Panc1 (cell line): ENCODE results near the gene ADAR. TPM values are rescaled to one million over a fixed set of nuclear protein-coding genes. Genes with fewer than 3 reads are reported as not detected.

Experiments used
- ATAC-seq: fragments of 200-7000 bp; cut with Tn5 transposase; 2 replicates; pipeline ENCODE4 v1.9.1; 2020; ENCODE audit warnings: mild to moderate bottlenecking, moderate library complexity
- BruUV-seq: library from RNA; stranded (reverse); fragments of 400-500 nt; replicated peaks from 2 replicates; lab custom pipeline; 2021; lab: Mats Ljungman, UMichigan
- CTCF ChIA-PET: fragments of 300-600 bp; sonication (Branson Sonifier 250); formaldehyde crosslinking; loops from one replicate; lab custom pipeline; 2022; ENCODE audit warnings: antibody characterized with exemption; lab: Charles Lee
- POLR2A ChIA-PET: fragments of 300-600 bp; sonication (Branson Sonifier 250); formaldehyde crosslinking; loops from one replicate; lab custom pipeline; 2022; ENCODE audit warnings: antibody characterized with exemption; lab: Charles Lee
- DNase-seq: peaks from one replicate; pipeline ENCODE4 v3.0.0-alpha.2; 2010; ENCODE audit warnings: low read depth, low spot score
- H3K27ac ChIP-seq: 2 replicates; pipeline ENCODE4 v1.5.1; 2011; ENCODE audit warnings: mild to moderate bottlenecking, low read length, inconsistent platforms
- H3K27me3 ChIP-seq: fragments of 200-500 bp; sonication (Bioruptor generic); 2 replicates; pipeline ENCODE4 v1.6.0; 2014; ENCODE audit warnings: low read length, inconsistent platforms; ENCODE audit not compliant: control insufficient read depth, insufficient read depth
- H3K36me3 ChIP-seq: fragments of 200-500 bp; sonication (Bioruptor generic); 2 replicates; pipeline ENCODE4 v1.5.1; 2014; ENCODE audit warnings: inconsistent platforms, mild to moderate bottlenecking, low read length, moderate library complexity; ENCODE audit not compliant: control insufficient read depth, insufficient read depth
- H3K4me1 ChIP-seq: 2 replicates; pipeline ENCODE4 v1.5.1; 2011; ENCODE audit warnings: inconsistent platforms, mild to moderate bottlenecking, low read length, moderate library complexity; ENCODE audit not compliant: control insufficient read depth, insufficient read depth
- H3K4me3 ChIP-seq, 2 experiments: 2 replicates each; pipeline ENCODE4 v1.5.1; 2011 to 2012; ENCODE audit warnings: low read depth in 2 of 2, low read length in 2 of 2, mild to moderate bottlenecking in 2 of 2, inconsistent platforms in 1 of 2, moderate library complexity in 1 of 2
- H3K9me3 ChIP-seq: fragments of 200-500 bp; sonication (Bioruptor generic); 2 replicates; pipeline ENCODE4 v1.5.1; 2014; ENCODE audit warnings: low read depth, mild to moderate bottlenecking, inconsistent platforms, low read length, moderate library complexity; ENCODE audit not compliant: control insufficient read depth, insufficient read depth
- POLR2AphosphoS5 ChIP-seq: IDR thresholded peaks from 2 replicates; pipeline ENCODE4 v1.6.1; 2012; ENCODE audit warnings: mild to moderate bottlenecking, low read depth, low read length, moderate library complexity
- SIN3A ChIP-seq: IDR thresholded peaks from 2 replicates; pipeline ENCODE4 v1.6.1; 2012; ENCODE audit warnings: low read depth, mild to moderate bottlenecking, low read length, moderate library complexity, borderline replicate concordance; ENCODE audit not compliant: insufficient read depth
- TCF7L2 ChIP-seq: IDR thresholded peaks from 2 replicates; pipeline ENCODE4 v1.6.1; 2011; ENCODE audit warnings: mild to moderate bottlenecking, low read depth, low read length, inconsistent platforms
- in situ Hi-C: cut with HindIII; loops from 2 replicates; pipeline ENCODE4 v1.10.0; 2016; ENCODE audit warnings: low sequenced_read_pairs, low pct_unique_long_range_greater_than_20kb
- intact Hi-C: fragments of 100-400 bp; cut with micrococcal nuclease; formaldehyde crosslinking; loops from one replicate; pipeline ENCODE4 v1.10.0; 2022; ENCODE audit not compliant: unreplicated experiment
- total RNA-seq: library from RNA; stranded (reverse); gene quantifications from one replicate; pipeline ENCODE4 v1.2.1, GENCODE V29; 2021; ENCODE audit not compliant: unreplicated experiment
- TF ChIP-seq, protein P1 (sequence below): fragments of 450-650 bp; IDR thresholded peaks from 2 replicates; pipeline ENCODE4 v1.5.1; 2017; ENCODE audit warnings: mild to moderate bottlenecking
- TF ChIP-seq, protein P2 (sequence below), 2 experiments: IDR thresholded peaks; 2 replicates each; pipeline ENCODE4 v1.6.1; 2011 to 2012; ENCODE audit warnings: low read depth in 2 of 2, control low read depth in 1 of 2, low read length in 1 of 2, mild to moderate bottlenecking in 1 of 2, moderate library complexity in 1 of 2; ENCODE audit not compliant: insufficient read depth in 1 of 2

ADAR gene
- total RNA-seq, 1 experiment from 2014 or later, result 136 TPM

DNA sequence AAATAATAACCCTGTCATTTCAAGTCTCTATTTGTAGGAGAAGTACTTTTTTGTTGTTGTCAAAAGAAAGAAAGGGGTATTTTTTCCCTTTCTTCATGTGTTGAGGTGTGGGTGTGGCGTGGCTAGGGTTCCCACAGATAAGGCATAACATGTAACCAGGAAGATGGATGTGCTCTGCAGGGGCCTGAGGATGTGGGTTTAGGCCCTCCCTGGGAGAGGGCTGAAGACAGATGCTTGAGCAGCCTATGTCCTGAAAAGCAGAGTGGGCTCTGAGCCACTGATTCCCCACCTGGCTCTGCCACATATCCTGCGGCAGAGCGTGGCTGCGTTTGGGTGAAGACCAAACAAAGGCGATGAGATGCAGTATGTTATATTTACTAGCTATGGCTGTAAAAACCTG is 13.9 kb upstream of the ADAR start:
- no peaks in the 10 kb centered on the region for H3K9me3 ChIP-seq
- in situ Hi-C loops (no loop called here), intact Hi-C loops (no loop called here)
- ChIA-PET CTCF (no interaction called here), POLR2A (no interaction called here)
- ATAC-seq (no peak), DNase-seq (no peak)
- BruUV-seq, result no TSS peak
- TF ChIP-seq, protein P1, sequence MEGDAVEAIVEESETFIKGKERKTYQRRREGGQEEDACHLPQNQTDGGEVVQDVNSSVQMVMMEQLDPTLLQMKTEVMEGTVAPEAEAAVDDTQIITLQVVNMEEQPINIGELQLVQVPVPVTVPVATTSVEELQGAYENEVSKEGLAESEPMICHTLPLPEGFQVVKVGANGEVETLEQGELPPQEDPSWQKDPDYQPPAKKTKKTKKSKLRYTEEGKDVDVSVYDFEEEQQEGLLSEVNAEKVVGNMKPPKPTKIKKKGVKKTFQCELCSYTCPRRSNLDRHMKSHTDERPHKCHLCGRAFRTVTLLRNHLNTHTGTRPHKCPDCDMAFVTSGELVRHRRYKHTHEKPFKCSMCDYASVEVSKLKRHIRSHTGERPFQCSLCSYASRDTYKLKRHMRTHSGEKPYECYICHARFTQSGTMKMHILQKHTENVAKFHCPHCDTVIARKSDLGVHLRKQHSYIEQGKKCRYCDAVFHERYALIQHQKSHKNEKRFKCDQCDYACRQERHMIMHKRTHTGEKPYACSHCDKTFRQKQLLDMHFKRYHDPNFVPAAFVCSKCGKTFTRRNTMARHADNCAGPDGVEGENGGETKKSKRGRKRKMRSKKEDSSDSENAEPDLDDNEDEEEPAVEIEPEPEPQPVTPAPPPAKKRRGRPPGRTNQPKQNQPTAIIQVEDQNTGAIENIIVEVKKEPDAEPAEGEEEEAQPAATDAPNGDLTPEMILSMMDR, result no peak
- TF ChIP-seq TCF7L2 (no peak), SIN3A (no peak), POLR2AphosphoS5 (no peak)
- TF ChIP-seq, protein P2, sequence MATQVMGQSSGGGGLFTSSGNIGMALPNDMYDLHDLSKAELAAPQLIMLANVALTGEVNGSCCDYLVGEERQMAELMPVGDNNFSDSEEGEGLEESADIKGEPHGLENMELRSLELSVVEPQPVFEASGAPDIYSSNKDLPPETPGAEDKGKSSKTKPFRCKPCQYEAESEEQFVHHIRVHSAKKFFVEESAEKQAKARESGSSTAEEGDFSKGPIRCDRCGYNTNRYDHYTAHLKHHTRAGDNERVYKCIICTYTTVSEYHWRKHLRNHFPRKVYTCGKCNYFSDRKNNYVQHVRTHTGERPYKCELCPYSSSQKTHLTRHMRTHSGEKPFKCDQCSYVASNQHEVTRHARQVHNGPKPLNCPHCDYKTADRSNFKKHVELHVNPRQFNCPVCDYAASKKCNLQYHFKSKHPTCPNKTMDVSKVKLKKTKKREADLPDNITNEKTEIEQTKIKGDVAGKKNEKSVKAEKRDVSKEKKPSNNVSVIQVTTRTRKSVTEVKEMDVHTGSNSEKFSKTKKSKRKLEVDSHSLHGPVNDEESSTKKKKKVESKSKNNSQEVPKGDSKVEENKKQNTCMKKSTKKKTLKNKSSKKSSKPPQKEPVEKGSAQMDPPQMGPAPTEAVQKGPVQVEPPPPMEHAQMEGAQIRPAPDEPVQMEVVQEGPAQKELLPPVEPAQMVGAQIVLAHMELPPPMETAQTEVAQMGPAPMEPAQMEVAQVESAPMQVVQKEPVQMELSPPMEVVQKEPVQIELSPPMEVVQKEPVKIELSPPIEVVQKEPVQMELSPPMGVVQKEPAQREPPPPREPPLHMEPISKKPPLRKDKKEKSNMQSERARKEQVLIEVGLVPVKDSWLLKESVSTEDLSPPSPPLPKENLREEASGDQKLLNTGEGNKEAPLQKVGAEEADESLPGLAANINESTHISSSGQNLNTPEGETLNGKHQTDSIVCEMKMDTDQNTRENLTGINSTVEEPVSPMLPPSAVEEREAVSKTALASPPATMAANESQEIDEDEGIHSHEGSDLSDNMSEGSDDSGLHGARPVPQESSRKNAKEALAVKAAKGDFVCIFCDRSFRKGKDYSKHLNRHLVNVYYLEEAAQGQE (IDR thresholded peaks at IDR 0.05; ENCODE audit: insufficient read depth in 1 of 2, low read depth in 2 of 2, low read length in 1 of 2), result no peak
- no peak overlapping the region for H3K27ac ChIP-seq
- H3K4me3 ChIP-seq, result no peak overlapping the region
- H3K4me1 ChIP-seq, result peaks cover 10% of the 10 kb centered on the region; the same call in 1 of the 2 replicates
- H3K36me3 ChIP-seq, result peaks cover 5% of the 10 kb centered on the region
- H3K27me3 ChIP-seq, result no peaks in the 10 kb centered on the region

DNA sequence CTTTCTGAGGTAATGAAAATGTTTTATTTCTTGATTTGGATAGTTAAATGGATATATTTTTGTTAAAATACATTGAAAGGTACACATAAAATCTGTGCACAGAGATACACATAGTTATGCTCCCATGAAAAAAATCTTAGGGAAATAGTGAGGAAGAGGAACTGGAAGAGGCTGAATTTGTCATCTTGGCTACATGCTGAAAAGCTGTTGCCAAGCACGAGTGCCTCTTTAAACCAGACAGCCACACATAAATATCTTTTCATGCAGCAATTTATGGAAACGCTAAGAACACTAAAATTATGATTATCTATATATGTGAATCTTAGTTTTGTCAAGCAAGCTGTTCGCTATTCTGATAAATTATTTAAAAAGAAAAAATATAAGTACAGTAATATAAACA is 12.8 kb upstream of the ADAR start:
- BruUV-seq, result no TSS peak
- CTCF ChIA-PET, result no interaction called here
- DNase-seq (no peak), ATAC-seq (no peak)
- Histone ChIP-seq H3K9me3 (no peaks in the 10 kb centered on the region), H3K27ac (no peak overlapping the region), H3K36me3 (peaks cover 5% of the 10 kb centered on the region), H3K4me1 (peaks cover 4% of the 10 kb centered on the region; the same call in 1 of the 2 replicates), H3K4me3 (no peak overlapping the region), H3K27me3 (no peaks in the 10 kb centered on the region)
- TF ChIP-seq, protein P1, result no peak
- TF ChIP-seq SIN3A, result no peak
- TF ChIP-seq TCF7L2, result no peak
- TF ChIP-seq POLR2AphosphoS5, result no peak
- TF ChIP-seq, protein P2 (IDR thresholded peaks at IDR 0.05; ENCODE audit: insufficient read depth in 1 of 2, low read depth in 2 of 2, low read length in 1 of 2), result no peak
- intact Hi-C loops, result no loop called here
- in situ Hi-C loops, result no loop called here
- POLR2A ChIA-PET, result no interaction called here
